ENCODE measurements around the gene CXCR3.

CXCR3 gene

GRCh38 chrX:71619193-71619592, 882 bp upstream of the CXCR3 start:
- ChIA-PET CTCF (no interaction called here), POLR2A (ENCODE audit: low non-redundant PET) (no interaction called here)
- TF ChIP-seq CTCF (conservative IDR thresholded peaks at IDR 0.05; ENCODE audit: low read depth): no peak
- no peak for DNase-seq (ENCODE audit: low spot score)
- no peak overlapping the region for H3K27ac ChIP-seq

- H3K27ac ChIP-seq: no peak overlapping the region
- no peak for DNase-seq (ENCODE audit: low spot score)
- no peak for TF ChIP-seq CTCF (conservative IDR thresholded peaks at IDR 0.05; ENCODE audit: low read depth)
- CTCF ChIA-PET: no interaction called here
- POLR2A ChIA-PET (ENCODE audit: low non-redundant PET): no interaction called here
Observed at GRCh38 chrX:71618787-71619186, 476 bp upstream of the CXCR3 start.

GRCh38 chrX:71617742-71618141, 569 bp downstream of the CXCR3 start:
- no peak for TF ChIP-seq CTCF (conservative IDR thresholded peaks at IDR 0.05; ENCODE audit: low read depth)
- H3K27ac ChIP-seq: no peak overlapping the region
- POLR2A ChIA-PET (ENCODE audit: low non-redundant PET): no interaction called here
- DNase-seq (ENCODE audit: low spot score): no peak
- CTCF ChIA-PET: no interaction called here

GRCh38 chrX:71616672-71617529, 1.4 kb downstream of the CXCR3 start:
- H3K27ac ChIP-seq: no peak overlapping the region
- CTCF ChIA-PET: no interaction called here
- no peak for DNase-seq (ENCODE audit: low spot score)
- TF ChIP-seq CTCF (conservative IDR thresholded peaks at IDR 0.05; ENCODE audit: low read depth): no peak
- POLR2A ChIA-PET (ENCODE audit: low non-redundant PET): no interaction called here

- ChIA-PET POLR2A (ENCODE audit: low non-redundant PET) (no interaction called here), CTCF (no interaction called here)
- no peak overlapping the region for H3K27ac ChIP-seq
- TF ChIP-seq CTCF (conservative IDR thresholded peaks at IDR 0.05; ENCODE audit: low read depth): no peak
- DNase-seq (ENCODE audit: low spot score): no peak
Observed at GRCh38 chrX:71615954-71616353, 2.4 kb downstream of the CXCR3 start.

- TF ChIP-seq CTCF (conservative IDR thresholded peaks at IDR 0.05; ENCODE audit: low read depth): no peak
- H3K27ac ChIP-seq: no peak overlapping the region
- ChIA-PET CTCF (interaction anchor here (0.7 kb wide), 1 partner anchor 84 kb away, joined by 3 read pairs; no protein-coding TSS in a partner anchor), POLR2A (ENCODE audit: low non-redundant PET) (no interaction called here)
- no peak for DNase-seq (ENCODE audit: low spot score)
Observed at GRCh38 chrX:71615056-71615455, 3.3 kb downstream of the CXCR3 start.
